Measurements from ENCODE around the gene CDC14B.
"Not testable (repeated sequence)": the region's sequence is repeated elsewhere in the genome, so short reads cannot be mapped to it uniquely, and the experiment has no call there.

CDC14B gene

DNA sequence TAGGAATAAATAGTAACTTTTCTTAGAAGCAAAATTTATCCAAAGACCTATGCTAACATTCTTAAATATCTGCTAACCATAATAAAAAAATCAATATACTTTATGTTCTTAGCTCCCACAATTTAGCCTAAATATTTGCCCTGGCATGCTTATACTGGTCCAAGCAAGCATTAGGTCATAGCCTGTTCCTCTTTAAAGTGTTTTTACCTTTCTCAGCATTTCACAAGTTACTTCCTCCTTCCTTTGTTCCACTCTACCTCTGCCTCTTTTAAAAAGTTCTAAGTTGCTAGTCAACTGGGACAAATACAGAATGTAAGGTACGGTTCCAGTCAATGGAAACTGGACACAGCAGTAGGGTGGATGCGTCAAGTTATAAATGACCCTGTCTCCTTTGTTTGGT, 37.4 kb downstream of the CDC14B start:
- not testable (repeated sequence) for DNase-seq

DNA sequence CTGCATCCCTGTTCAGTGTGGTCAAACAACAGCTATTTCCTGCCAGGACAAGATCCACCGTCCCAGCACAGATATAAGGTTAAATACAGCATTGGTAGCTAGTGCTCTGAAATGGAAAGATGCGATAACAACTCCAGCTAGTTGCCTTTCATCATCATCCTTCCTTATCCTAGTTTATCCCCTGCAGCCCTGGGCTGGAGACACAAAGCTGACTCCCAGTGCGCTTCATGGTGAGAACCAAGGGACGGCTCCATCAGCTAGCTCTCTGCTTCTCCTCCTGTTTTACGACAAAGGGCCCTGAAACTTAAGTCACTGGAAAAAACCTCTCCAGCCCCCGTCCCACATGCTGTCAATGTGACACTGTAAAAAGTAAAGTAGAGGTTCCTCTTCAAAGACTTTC, 37.9 kb downstream of the CDC14B start:
- no peak for DNase-seq

DNA sequence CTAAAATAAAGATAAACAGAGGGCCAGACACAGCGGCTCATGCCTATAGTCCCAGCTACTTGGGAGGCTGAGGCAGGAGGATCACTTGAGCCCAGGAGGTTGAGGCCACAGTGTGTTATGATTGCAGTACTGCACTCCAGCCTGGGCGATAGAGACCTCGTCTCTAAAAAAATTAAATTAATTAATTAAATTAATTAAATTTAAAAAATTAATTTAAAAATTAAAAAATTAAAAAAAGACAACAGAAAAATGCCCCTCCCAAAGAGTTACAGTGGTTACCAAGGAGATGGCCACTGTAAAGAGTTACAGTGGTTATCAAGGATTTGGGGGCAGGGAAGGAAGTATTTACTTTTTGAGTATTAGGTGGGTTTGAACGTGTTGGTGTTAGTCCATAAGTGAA, 38.3 kb downstream of the CDC14B start:
- no peak for DNase-seq

DNA sequence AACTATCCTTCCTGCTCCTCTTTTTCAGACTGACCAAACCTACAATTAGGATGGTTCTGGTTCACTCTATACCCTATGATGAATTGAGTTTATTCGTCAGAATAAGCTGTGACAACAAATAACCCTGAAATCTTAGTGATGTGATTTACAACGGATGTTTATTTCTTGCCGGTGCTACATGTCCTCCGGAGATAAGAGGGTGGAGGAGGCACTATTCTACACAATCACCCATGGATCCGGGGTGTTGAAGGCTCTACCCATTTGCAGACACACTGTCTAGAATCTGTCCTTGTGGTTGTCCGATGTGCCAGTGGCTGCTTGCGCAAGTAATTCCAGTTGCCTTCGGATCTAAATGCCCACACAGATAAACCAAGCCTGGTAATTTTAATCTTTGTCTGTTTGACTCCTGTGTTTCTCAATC, 44.7 kb downstream of the CDC14B start:
- no peak for DNase-seq

DNA sequence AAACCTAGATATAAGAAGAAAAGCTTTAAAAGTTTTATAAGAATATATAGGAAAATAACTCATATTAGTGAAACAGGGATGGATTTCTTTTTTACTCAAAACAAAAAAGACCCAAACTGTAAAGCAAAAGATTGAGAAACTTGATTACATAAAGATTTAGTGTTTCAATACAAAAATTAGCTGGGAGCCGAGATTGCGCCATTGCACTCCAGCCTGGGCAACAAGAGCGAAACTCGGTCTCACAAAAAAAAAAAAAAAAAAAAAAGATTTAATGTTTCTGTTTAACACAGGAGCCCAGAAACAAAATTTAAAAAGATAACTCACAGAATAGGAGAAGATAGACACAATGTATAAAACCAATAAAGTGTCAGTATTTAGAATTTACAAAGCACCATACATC, 45.2 kb downstream of the CDC14B start:
- DNase-seq: no peak

DNA sequence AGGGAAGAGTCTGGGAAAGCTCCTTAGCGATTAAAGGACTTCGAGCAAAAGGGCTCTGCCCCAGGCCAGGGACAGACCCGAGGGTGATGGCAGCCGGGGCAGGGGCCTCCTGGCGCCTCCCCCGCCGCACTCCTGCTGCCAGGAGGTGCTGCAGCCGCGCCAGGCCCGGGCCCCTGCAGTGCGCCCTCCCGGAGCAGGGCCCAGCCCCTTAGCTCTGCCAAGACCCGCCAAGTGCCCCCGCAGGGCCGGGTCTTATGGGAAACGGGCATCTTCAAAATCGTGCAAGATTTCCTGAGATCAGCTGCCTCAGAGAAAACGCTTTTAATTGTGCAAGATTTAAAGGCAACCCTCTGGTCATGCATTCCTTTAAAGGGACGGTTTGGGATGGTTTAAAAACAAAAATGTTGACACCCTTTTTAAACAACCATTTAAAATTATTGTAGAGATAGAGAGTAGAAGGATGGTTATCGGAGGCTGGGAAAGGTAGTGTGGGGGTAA, 52.4 kb downstream of the CDC14B start:
- DNase-seq: no peak

DNA sequence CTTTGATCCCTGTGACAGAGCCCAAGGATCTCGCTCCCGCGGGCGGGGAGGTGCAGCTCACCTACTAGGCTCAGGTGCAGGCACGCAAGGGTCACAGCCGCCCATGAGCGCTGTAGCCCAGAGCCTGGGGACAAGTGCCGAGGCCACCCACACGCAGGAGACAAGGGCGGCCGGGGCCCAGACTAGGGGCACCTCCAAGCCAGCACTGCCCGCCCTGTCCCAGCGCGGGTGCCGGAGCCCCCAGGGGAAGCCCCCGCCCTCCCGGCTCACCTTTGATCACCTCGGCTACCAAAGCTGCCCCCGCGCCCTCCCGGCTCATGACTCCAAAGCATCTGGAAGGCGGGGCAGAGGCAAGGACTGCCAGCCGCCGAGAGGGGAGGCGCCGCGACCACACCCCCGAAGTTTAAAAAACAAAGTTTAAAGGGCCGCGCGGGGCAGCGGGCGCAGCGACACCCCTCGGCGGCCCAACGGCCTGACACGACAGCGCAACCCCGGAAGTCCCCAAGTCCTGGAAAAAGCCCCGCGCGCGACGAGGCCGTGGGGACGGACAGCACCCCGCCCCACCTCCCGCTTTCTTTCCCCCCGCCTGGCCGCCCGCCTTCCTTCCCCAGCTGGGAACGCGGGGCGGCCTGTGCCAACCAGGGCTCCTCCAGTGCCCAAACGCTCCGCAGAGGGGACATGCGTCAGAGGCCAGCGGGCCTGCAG, 53.0 kb downstream of the CDC14B start:
- DNase-seq: peak; percentile 82

DNA sequence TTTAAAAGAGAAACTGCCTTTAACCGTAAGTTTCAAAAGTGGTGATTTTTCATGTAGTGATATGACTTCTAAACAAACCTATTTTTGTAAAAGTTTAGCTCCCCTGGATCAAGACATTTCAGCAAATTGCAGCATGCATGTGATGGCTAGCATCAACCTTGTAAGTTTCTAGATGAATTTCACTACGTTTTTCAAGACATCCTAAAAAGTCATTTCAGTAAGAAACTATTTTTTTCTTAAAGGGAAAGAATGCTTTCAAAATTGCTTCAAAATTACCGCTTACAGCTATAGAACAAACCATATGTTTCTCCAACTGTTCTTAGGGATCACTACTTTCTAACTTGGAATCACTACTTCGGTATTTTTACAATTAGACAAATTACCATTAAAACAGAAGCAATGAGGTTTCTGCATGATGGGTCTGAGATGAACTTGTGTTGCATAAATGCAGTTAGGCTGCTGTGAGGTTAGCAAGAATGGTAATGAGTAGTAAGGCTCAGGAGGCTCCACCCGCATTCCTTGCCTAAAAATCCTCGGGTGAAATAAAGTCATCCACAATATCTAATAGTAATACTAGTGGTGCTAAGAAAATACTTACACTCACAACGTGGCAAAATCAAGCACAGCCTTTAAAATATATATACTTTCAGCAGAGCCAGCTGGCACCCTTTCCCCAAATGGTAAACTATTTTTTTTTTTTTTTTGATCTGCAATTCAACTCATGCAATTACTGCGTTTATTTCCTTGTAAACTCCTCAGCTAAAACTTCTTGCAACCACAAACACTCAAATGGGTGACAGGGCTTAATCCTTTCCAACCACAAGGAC, 53.8 kb downstream of the CDC14B start:
- DNase-seq: no peak

DNA sequence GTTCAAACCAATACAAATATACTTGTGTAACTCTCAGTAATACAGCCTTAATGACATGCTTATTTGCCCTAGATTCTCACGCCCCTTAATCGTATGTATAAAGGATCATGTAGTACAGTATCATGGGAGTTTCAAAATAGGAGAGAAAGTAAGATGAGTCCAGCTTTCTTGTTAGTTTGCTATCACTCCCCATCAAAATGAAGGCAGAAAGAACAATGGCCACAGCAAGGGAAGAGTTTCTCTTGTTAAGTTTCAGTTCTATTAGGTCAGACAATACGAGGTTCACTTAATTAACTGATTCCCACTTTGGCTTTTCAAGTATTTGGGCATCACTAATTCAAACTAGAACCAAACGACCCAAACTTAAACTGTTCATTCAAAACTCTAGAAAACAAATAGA, 55.4 kb downstream of the CDC14B start:
- DNase-seq: no peak

DNA sequence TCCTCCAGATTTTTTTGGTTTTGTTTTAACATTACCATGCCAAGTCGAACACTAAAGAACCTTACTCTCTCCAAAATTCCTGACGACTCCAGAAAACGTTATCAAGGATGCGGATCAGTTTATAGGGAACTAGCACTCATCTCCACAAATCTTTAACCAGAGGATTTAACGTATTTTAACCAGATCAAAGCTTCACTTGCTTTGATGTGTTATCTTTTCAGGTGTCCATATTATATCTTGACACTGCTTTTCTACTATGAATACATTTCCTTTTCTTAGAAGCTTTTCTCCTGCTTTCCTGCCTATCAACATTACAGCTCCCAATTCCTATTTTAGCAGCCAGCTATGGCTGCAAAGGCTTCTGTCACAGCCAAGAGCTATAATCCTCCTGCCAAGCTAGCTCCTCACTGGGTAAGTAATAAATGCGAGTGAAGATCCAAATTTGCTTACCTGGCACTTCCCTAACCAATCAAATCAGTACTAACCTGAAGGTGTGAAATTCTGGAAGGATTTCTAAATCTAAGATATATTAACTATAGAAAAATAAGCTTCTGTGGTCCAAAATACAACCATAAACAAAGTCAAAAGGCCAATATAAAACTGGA, 60.2 kb downstream of the CDC14B start:
- no peak for DNase-seq

DNA sequence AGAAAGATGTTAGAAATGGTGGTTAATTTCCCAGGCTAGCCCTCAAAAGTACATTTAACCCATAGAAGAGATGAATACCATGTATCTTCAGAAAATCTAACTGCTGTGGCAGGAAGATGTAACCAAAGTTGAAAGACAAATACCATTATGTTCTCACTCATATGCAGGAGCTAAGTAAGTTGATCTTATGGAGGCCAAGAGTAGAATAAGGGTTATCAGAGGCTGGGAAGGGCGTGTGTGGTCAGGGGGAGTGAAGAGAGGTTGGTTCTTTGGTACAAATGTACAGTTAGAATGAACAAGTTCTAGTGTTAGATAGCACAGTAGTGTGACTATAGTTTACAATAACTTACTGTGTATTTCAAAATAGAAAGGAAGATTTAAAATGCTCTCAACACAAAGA, 61.7 kb downstream of the CDC14B start:
- DNase-seq: no peak

DNA sequence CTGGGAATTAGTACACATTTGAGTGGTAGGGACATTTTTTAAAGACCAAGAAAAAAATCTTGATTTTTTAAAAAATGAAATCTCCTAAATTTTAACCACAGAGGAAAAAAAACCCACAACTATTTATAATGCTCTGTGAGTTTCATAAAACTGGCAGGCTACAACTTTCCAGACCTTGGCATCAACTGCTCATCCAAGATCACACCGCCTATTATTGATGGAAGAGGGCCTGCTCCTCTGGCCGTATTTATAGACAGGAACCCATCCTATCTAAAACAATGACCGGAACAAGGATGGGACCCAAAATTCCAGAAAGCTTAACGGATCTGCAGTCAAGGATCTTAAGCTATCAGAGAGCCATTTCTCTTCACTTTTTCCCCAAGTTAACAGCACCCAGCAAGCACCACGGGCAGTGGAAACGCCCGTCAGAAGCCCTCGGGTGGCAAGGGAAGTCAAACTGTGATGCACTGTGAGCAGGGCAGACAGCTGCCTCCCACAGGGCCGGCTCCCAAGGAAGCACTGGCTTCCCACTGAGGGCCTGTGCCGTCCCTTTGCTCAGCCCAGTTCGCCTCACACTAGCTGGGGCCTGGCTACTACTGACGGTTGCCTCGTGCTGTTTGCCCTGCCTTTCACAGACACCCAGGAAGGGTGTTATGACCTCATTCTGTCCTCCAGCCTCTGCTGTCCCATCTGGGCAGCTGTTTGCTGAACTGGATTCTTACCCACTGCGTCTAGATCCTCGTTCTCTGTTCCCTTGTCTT, 62.8 kb downstream of the CDC14B start:
- DNase-seq: no peak

DNA sequence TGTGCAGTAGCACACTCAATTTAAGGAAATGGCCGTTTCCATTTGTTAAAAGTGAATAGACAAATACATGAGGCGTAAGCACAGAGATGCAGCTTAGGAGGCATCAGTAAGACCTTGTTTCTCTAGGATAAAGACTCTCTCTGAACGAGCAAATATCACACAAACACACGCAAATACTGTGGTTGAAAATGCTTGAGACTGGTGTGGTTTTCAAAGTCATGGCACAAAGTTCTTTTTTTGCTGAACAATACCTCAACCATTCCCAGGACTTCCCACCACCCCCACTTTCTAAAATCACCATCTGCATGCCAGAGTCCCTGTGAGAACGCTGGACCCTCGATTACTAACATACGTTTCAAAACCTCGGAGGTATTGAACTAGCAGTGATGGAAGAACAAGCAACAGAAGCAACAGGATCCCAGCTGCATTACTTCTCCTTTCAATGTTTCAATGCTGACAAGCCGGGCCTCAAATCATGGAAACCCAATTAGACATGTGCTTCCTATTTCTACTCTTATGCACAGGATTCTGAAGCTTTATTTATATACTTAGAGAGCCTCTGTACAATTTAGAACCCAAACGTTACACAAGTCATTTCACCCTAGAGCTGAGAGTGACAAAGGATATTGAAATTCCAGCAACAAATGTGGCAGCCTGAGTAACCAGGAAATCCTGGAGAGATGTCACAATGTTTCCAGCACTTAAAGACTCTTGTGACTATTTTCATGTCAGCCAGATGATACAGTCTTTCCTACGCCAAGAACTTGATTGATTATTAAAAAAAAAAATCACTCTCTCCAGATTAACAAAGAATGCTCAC, 63.9 kb downstream of the CDC14B start:
- no peak for DNase-seq

DNA sequence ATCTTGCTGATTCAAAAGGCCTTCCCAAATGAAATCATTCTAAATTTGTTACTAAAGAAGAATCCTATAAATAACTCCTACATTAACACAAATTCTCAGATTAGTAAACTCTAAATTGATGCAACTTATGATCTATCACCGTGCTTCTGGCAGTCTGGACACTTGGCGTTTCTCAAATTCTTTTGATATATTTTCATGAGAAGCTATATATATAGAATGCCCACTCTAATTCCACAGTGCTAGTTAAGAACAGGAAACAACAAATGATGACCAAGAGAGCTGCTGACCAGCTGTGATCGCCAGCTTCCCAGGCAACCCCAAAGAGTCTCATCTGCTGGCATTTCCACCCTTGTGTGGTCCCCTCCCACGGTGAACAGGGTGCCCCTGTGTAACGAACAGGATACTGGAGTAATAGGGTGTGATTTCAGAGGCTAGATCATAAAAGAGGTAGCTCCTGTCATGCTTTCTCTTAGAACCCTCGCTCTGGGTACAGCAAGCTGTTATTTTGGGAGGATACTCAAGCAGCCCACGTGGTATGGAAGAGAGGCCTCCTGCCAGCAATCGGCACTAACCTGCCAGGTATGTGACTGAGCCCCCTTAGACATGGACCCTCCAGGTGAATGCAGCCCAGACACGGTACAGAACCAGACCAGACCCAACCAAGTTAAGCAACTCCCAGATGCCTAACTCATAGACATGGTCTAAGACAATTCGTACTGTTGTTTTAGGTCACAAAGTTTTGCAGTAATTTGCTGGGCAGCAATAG, 64.7 kb downstream of the CDC14B start:
- DNase-seq: no peak

DNA sequence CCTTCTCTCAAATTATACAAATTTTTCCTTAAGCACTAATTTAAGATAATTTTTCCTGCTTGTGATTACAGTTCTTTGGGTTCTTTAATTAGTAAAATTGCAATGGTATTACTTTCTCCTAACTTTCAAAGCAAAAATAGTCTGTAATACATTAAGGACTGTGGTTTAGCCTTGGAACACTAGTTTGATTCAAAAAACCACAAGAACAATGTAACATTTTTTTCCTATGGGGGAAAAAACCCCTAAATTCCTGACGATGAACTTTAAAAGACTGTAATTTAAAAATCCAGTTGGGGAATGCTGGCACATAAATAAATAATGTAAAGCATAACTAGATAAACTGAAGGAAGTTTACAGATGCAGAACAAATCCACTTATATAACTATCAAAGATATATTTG, 65.3 kb downstream of the CDC14B start:
- DNase-seq: no peak

DNA sequence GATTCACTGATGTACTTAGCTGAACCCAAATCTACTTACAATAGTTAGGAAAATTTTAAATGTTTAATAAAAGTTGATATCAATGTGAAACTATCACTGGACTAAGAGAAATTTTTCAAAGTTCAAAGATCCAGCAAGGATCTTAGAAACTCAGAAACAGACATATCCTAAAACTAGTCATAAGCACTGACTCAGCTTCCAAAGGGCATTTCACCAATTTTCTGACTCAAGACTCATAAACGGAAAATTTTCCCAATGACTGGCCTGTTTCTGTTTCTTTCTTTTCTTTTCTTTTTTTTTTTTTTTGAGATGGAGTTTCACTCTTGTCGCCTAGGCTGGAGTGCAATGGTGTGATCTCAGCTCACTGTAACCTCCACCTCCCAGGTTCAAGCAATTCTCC, 66.6 kb downstream of the CDC14B start:
- DNase-seq: no peak

DNA sequence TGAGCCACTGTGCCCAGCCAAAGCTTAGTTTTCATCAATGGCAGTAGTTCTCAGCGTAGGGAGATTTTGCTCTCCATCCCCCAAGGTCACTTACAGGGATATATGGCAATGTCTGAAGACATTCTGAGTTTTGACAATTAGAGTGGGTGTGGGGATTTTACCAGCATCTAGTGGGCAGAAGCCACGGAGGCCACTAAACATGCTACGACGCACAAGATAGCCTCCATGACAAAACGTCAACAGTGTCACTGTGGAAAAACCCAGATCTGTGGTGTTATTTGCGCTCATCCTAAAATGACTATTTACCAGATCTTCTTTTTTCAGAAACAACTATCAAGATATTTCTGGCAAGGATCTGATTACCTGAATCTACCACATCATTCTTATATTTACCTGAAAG, 68.2 kb downstream of the CDC14B start:
- DNase-seq: no peak

DNA sequence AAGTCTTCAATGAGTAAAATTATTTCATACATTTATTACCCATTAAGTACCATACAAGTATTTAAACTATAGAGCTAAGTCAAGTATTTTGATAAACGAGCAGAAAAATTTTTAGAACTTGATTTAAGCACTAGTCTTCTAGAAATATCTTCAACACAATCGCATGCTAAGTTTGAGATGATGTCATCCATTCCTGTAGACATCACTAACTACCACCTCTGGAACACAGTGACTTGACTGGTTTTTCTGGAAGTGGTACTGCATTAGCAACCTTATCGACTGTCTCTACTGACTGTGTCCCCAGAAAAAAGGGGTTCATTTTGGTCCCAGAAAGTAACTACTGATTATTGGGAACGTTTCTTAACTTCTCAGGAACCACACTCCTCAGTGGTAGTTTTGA, 69.0 kb downstream of the CDC14B start:
- DNase-seq: no peak

DNA sequence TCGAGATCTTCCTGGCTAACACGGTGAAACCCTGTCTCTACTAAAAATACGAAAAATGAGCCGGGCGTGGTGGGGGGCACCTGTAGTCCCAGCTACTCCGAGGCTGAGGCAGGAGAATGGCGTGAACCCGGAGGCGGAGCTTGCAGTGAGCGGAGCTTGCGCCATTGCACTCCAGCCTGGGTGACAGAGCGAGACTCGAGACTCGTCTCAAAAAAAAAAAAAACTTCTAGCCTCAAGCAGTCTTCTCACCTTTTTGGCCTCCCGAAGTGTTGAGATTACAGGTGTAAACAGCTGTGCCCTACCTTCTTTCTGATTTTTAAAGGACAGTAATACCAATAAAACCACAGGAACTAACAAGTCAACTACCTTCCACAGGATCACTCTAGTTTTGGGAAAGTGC, 76.5 kb downstream of the CDC14B start:
- DNase-seq: not testable (repeated sequence)

DNA sequence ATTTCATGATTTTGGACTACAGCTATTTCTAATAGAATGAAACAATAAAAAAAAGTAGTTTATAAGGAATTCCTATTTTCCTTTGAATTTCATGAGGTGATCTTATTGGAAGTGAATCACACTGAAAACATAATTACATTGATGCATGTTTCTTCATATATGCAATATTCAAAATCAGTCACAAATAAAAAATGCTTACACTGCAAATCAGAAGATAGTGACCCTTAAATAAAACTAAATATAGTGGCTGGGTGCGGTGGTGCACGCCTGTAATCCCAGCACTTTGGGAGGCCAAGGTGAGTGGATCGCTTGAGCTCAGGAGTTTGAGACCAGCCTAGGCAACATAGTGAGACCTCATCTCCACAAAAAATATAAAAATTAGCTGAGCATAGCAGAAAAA, 79.5 kb downstream of the CDC14B start:
- no peak for DNase-seq

DNA sequence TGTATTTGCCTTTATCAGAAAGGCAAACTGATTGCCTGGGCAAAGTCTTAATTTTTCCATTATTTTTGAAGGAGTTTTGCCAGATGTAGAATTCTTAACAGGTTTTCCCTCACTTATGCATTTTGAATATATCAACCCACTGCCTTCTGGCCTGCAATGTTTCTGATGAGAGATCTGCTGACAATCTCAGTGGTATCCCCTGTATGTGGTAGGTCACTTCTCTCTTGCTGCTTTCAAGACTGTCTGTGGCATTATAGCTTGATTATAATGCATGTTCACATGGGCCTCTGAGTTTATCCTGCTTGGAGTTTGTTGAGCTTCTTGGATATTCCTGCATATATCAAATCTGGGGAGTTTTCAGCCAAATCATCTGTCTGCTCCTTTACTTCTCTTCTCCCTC, 87.5 kb downstream of the CDC14B start:
- no peak for DNase-seq

DNA sequence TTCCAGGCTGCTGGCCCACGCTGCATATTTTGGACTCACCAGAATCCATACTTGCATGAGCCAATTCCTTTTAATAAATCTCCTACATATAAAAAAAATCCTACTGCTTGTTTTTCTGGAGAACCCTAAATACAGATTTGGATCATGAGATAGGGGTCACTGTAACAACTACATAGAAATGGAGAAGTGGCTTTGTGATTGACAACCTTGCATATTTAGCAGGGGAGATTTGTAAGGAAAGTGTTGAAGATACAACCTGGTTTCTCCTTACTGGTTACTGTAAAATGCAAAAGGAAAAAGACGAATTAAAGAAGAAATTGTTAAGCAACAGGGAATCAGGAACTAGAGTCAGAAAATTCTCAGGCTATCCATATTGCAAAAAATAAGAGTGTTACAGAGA, 94.9 kb downstream of the CDC14B start:
- DNase-seq: no peak
